GM12878 (cell line): ENCODE data around the gene INPP5D. TPM values are rescaled to one million over a fixed set of nuclear protein-coding genes. Genes with fewer than 3 reads are reported as not detected.

Source experiments
- ATAC-seq: fragments of 200-7000 bp; cut with Tn5 transposase; 3 replicates; pipeline ENCODE4 v1.9.1; 2020; ENCODE audit warnings: mild to moderate bottlenecking, moderate library complexity
- BruUV-seq: library from RNA; stranded (reverse); fragments of 400-500 nt; replicated peaks from 2 replicates; lab custom pipeline; 2021; lab: Mats Ljungman, UMichigan
- CTCF ChIA-PET: fragments of 300-600 bp; sonication (Branson Sonifier 250); formaldehyde crosslinking; extraction: SDS; loops from one replicate; lab custom pipeline; 2021; ENCODE audit warnings: inconsistent platforms; lab: Yijun Ruan, JAX
- POLR2A ChIA-PET: fragments of 350-600 bp; formaldehyde crosslinking; extraction: SDS; loops from one replicate; lab custom pipeline; 2021; ENCODE audit warnings: inconsistent platforms; lab: Charles Lee
- RAD21 ChIA-PET: fragments of 300-600 bp; sonication (Branson Sonifier 250); formaldehyde crosslinking; loops from one replicate; lab custom pipeline; 2023; ENCODE audit warnings: antibody characterized with exemption; ENCODE audit not compliant: unreplicated experiment; lab: Charles Lee
- SMC1A ChIA-PET: fragments of 300-600 bp; sonication (Branson Sonifier 250); formaldehyde crosslinking; loops from one replicate; lab custom pipeline; 2023; ENCODE audit not compliant: unreplicated experiment, uncharacterized antibody; lab: Charles Lee
- DNase-seq: peaks from one replicate; pipeline ENCODE4 v3.0.0-alpha.2; 2011; ENCODE audit warnings: low read depth, low spot score
- FAIRE-seq: peaks from 3 replicates; lab custom pipeline; 2011; peaks lifted over from hg19 to GRCh38; lab: Jason Lieb, UNC
- H2AFZ ChIP-seq: 2 replicates; pipeline ENCODE4 v1.6.0; 2011; ENCODE audit warnings: low read depth, low read length, control low read depth; ENCODE audit not compliant: control insufficient read depth
- H3K27ac ChIP-seq: 2 replicates; pipeline ENCODE4 v1.5.1; 2011; ENCODE audit warnings: control low read depth; ENCODE audit not compliant: control insufficient read depth, insufficient read depth
- H3K27me3 ChIP-seq, 2 experiments: replicated peaks in 1 of 2; 2 replicates each; pipeline versions ENCODE4 v1.6.0 to v1.6.1; 2011; ENCODE audit warnings: low read length in 1 of 2; ENCODE audit not compliant: control insufficient read depth in 2 of 2, insufficient read depth in 2 of 2
- H3K36me3 ChIP-seq, 2 experiments: 2 replicates each; pipeline ENCODE4 v1.5.1; 2011; ENCODE audit warnings: low read length in 1 of 2; ENCODE audit not compliant: control insufficient read depth in 2 of 2, insufficient read depth in 2 of 2
- H3K4me1 ChIP-seq: 2 replicates; pipeline ENCODE4 v1.6.1; 2011; ENCODE audit warnings: mild to moderate bottlenecking, low read length, moderate library complexity, mixed read lengths; ENCODE audit not compliant: control insufficient read depth, insufficient read depth
- H3K4me2 ChIP-seq: 2 replicates; pipeline ENCODE4 v1.6.0; 2011; ENCODE audit warnings: control low read depth; ENCODE audit not compliant: control insufficient read depth, insufficient read depth
- H3K4me3 ChIP-seq: fragments of 200-600 bp; sonication (generic); 2 replicates; pipeline ENCODE4 v1.5.1; 2016
- H3K79me2 ChIP-seq: 2 replicates; pipeline ENCODE4 v1.6.0; 2011; ENCODE audit warnings: low read length; ENCODE audit not compliant: control insufficient read depth, insufficient read depth
- H3K9ac ChIP-seq: 2 replicates; pipeline ENCODE4 v1.8.0; 2011; ENCODE audit warnings: low read length, control low read depth, mixed read lengths; ENCODE audit not compliant: control insufficient read depth, insufficient read depth
- H3K9me3 ChIP-seq: replicated peaks from 3 replicates; pipeline ENCODE4 v1.5.1; 2011; ENCODE audit warnings: mild to moderate bottlenecking, low read length; ENCODE audit not compliant: control insufficient read depth, insufficient read depth
- H4K20me1 ChIP-seq: 2 replicates; pipeline ENCODE4 v1.6.0; 2011; ENCODE audit not compliant: control insufficient read depth, insufficient read depth
- BCL3 ChIP-seq: IDR thresholded peaks from 2 replicates; pipeline ENCODE4 v1.6.1; 2011; ENCODE audit warnings: borderline replicate concordance, low read depth, mild to moderate bottlenecking, moderate library complexity, low read length; ENCODE audit not compliant: insufficient read depth, poor library complexity, severe bottlenecking
- CBFB ChIP-seq: IDR thresholded peaks from 2 replicates; pipeline ENCODE4 v1.6.1; 2016; ENCODE audit warnings: antibody characterized with exemption, low read depth
- FOXK2 ChIP-seq: fragments of 450-650 bp; IDR thresholded peaks from 2 replicates; pipeline ENCODE4 v1.6.1; 2017; ENCODE audit warnings: mild to moderate bottlenecking, moderate library complexity
- FOXM1 ChIP-seq: IDR thresholded peaks from 2 replicates; pipeline ENCODE4 v1.6.1; 2012; ENCODE audit warnings: low read depth, mild to moderate bottlenecking, inconsistent platforms, low read length, moderate library complexity
- MEF2A ChIP-seq: IDR thresholded peaks from 2 replicates; pipeline ENCODE4 v1.6.1; 2011; ENCODE audit warnings: low read depth, mild to moderate bottlenecking, low read length, moderate library complexity; ENCODE audit not compliant: insufficient read depth
- NR2F1 ChIP-seq: fragments of 450-650 bp; conservative IDR thresholded peaks from 2 replicates; pipeline ENCODE4 v1.6.1; 2017; ENCODE audit warnings: mild to moderate bottlenecking
- NRF1 ChIP-seq: conservative IDR thresholded peaks from 2 replicates; pipeline ENCODE4 v1.6.1; 2011; ENCODE audit warnings: mild to moderate bottlenecking, low read depth, low read length, improper control_type of control experiment
- PBX3 ChIP-seq: IDR thresholded peaks from 2 replicates; pipeline ENCODE4 v1.6.1; 2011; ENCODE audit warnings: mild to moderate bottlenecking, low read depth, low read length, moderate library complexity; ENCODE audit not compliant: insufficient replicate concordance
- POLR2A ChIP-seq: IDR thresholded peaks from 2 replicates; pipeline ENCODE4 v1.6.1; 2011; ENCODE audit warnings: low read depth, mild to moderate bottlenecking, low read length
- TARDBP ChIP-seq: IDR thresholded peaks from 2 replicates; pipeline ENCODE4 v1.6.1; 2016; ENCODE audit warnings: borderline replicate concordance
- WGBS: methylation state at CpG from one replicate; pipeline ENCODE4 v1.1.6; 2016; ENCODE audit warnings: low lambda C conversion rate; ENCODE audit not compliant: insufficient replicate concordance, insufficient coverage; ENCODE audit errors: missing lambda C conversion rate; 5-methylcytosine and 5-hydroxymethylcytosine counted together
- in situ Hi-C: fragments of 300-500 bp; cut with MboI; formaldehyde crosslinking; loops from 9 replicates; pipeline ENCODE4 v1.14.3; 2018; ENCODE audit warnings: mixed read lengths
- intact Hi-C: fragments of 100-400 bp; cut with micrococcal nuclease; formaldehyde crosslinking; loops from one replicate; pipeline ENCODE4 v1.14.2; 2022; ENCODE audit not compliant: unreplicated experiment
- polyA plus RNA-seq, 11 experiments: library from polyadenylated mRNA; depleted of rRNA in 4 of 11; unstranded in 6 of 11; stranded (reverse) in 5 of 11; fragments of >200 nt; fragmentation: Nextera tagmentation in 4 of 11; fragmentation: Illumina TruSeq in 1 of 11; extraction: Ambion mirVana in 4 of 11; extraction: Trizol in 1 of 11; gene quantifications; 1 replicate in 1 of 11; 2 replicates in 10 of 11; pipeline versions ENCODE4 v1.2.1 to v1.2.3, GENCODE V29; 2011 to 2016; ENCODE audit warnings: inconsistent platforms in 2 of 11, missing spikeins in 2 of 11, low read depth in 1 of 11
- total RNA-seq, 4 experiments: library from RNA; depleted of rRNA in 3 of 4; stranded (reverse); fragments of >200 nt in 3 of 4; fragmentation: Illumina TruSeq in 1 of 4; extraction: Trizol in 1 of 4; gene quantifications; 2 replicates each; pipeline versions ENCODE4 v1.2.1 to v1.2.3, GENCODE V29; 2013 to 2021

INPP5D gene
- total and polyA plus RNA-seq, 10 of the 15 experiments (the other 5 are each of a cell fraction or from before 2014, with no cell fraction given), result 11.8 to 139 (median 88.8) TPM

GRCh38 chr2:233204286-233204936, 144.3 kb downstream of the INPP5D start:
- Histone ChIP-seq H3K4me1 (peaks cover 28% of the 10 kb centered on the region), H3K4me3 (no peak overlapping the region), H3K9me3 (peaks cover 7% of the 10 kb centered on the region; the same call in 1 of the 3 replicates), H3K9ac (no peak overlapping the region), H3K79me2 (no peaks in the 10 kb centered on the region; the same call in 1 of the 2 replicates), H3K4me2 (no peak overlapping the region), H3K27me3 (no peaks in the 10 kb centered on the region), H3K27ac (no peak overlapping the region), H2AFZ (no peak overlapping the region), H4K20me1 (no peaks in the 10 kb centered on the region), H3K36me3 (peaks cover 28 to 40% of the 10 kb centered on the region in 2 experiments)
- ChIA-PET SMC1A (interaction anchor here (4.5 kb wide), 1 partner anchor 20 kb away, joined by 25 read pairs; no protein-coding TSS in a partner anchor), POLR2A (no interaction called here), CTCF (no interaction called here), RAD21 (interaction anchor here (2.8 kb wide), 1 partner anchor 20 kb away, joined by 17 read pairs; no protein-coding TSS in a partner anchor)
- BruUV-seq, result no TSS peak
- 97% methylated on average over 50 of the region's 50 CpGs for whole genome bisulfite sequencing
- in situ Hi-C loops, result no loop called here
- FAIRE-seq, result no peak
- TF ChIP-seq BCL3 (peak; percentile 36), MEF2A (no peak), PBX3 (peak; percentile 4), NR2F1 (no peak), NRF1 (no peak), FOXK2 (no peak), POLR2A (peak; percentile 73), CBFB (no peak), TARDBP (peak; percentile 71; the same call in 1 of the 2 replicates), FOXM1 (no peak)
- intact Hi-C loops, result loop anchor here (5.0 kb wide), 3 partner anchors 48 to 122 kb away; partner anchors contain the start of gene ATG16L1
- no peak for DNase-seq
- no peak for ATAC-seq
